Mesenchymal stem cell (in vitro differentiated cells and primary cell): ENCODE data around the gene HOXC4. TPM values are rescaled to one million over a fixed set of nuclear protein-coding genes. Genes with fewer than 3 reads are reported as not detected.
"Not testable (repeated sequence)": the region's sequence is repeated elsewhere in the genome, so short reads cannot be mapped to it uniquely, and the experiment has no call there.

Source experiments
- DNase-seq: peaks from one replicate; pipeline ENCODE4 v3.0.0-alpha.2; 2013
- H2AFZ ChIP-seq: one replicate; pipeline ENCODE4 v1.6.1; 2013; ENCODE audit warnings: low read depth, mild to moderate bottlenecking, control low read depth, inconsistent platforms, low read length, moderate library complexity
- H2AK5ac ChIP-seq: 2 replicates; pipeline ENCODE4 v1.6.1; 2013; ENCODE audit warnings: low read length, moderate library complexity, mild to moderate bottlenecking, inconsistent platforms; ENCODE audit not compliant: severe bottlenecking
- H2BK120ac ChIP-seq: one replicate; pipeline ENCODE4 v1.6.1; 2013; ENCODE audit warnings: low read depth, mild to moderate bottlenecking, inconsistent platforms, low read length, moderate library complexity
- H2BK12ac ChIP-seq, 2 experiments: one replicate each; pipeline ENCODE4 v1.6.1; 2013; ENCODE audit warnings: inconsistent platforms in 2 of 2, low read length in 2 of 2, mild to moderate bottlenecking in 2 of 2, moderate library complexity in 2 of 2, control low read depth in 1 of 2
- H2BK15ac ChIP-seq: one replicate; pipeline ENCODE4 v1.6.1; 2013; ENCODE audit warnings: mild to moderate bottlenecking, low read depth, inconsistent platforms; ENCODE audit not compliant: poor library complexity, severe bottlenecking
- H2BK5ac ChIP-seq: 2 replicates; pipeline ENCODE4 v1.6.1; 2013; ENCODE audit warnings: low read depth, mild to moderate bottlenecking, low read length, control low read depth, inconsistent platforms; ENCODE audit not compliant: poor library complexity, severe bottlenecking
- H3K14ac ChIP-seq, 2 experiments: one replicate each; pipeline ENCODE4 v1.6.1; 2013; ENCODE audit warnings: inconsistent platforms in 2 of 2, low read length in 2 of 2, control low read depth in 1 of 2, mild to moderate bottlenecking in 1 of 2, moderate library complexity in 1 of 2
- H3K18ac ChIP-seq, 2 experiments: one replicate each; pipeline ENCODE4 v1.6.1; 2013; ENCODE audit warnings: inconsistent platforms in 2 of 2, low read length in 2 of 2, control low read depth in 1 of 2, low read depth in 1 of 2, mild to moderate bottlenecking in 1 of 2
- H3K23ac ChIP-seq, 2 experiments: one replicate each; pipeline ENCODE4 v1.6.1; 2013; ENCODE audit warnings: inconsistent platforms in 2 of 2, low read length in 2 of 2, mild to moderate bottlenecking in 2 of 2, moderate library complexity in 2 of 2, control low read depth in 1 of 2
- H3K27ac ChIP-seq: 2 replicates; pipeline ENCODE4 v1.5.1; 2013; ENCODE audit warnings: mild to moderate bottlenecking, moderate library complexity, low read length, control low read depth, inconsistent platforms; ENCODE audit not compliant: poor library complexity, severe bottlenecking
- H3K27me3 ChIP-seq, 2 experiments: 2 replicates each; pipeline versions ENCODE4 v1.6.1 to v1.7.0; 2013; ENCODE audit warnings: low read length in 2 of 2, mild to moderate bottlenecking in 2 of 2, moderate library complexity in 2 of 2, control low read depth in 1 of 2, inconsistent platforms in 1 of 2; ENCODE audit not compliant: control insufficient read depth in 1 of 2, insufficient read depth in 1 of 2
- H3K36me3 ChIP-seq, 2 experiments: 2 replicates each; pipeline versions ENCODE4 v1.6.1 to v1.7.0; 2013; ENCODE audit warnings: low read length in 2 of 2, control low read depth in 1 of 2, inconsistent platforms in 1 of 2, low read depth in 1 of 2, mild to moderate bottlenecking in 1 of 2; ENCODE audit not compliant: insufficient read depth in 2 of 2, control insufficient read depth in 1 of 2
- H3K4ac ChIP-seq, 2 experiments: one replicate each; pipeline ENCODE4 v1.6.1; 2013; ENCODE audit warnings: inconsistent platforms in 2 of 2, low read length in 2 of 2, mild to moderate bottlenecking in 2 of 2, moderate library complexity in 2 of 2, control low read depth in 1 of 2, low read depth in 1 of 2
- H3K4me1 ChIP-seq: 2 replicates; pipeline ENCODE4 v1.6.1; 2013; ENCODE audit warnings: low read depth, low read length, control low read depth; ENCODE audit not compliant: control insufficient read depth, insufficient read depth
- H3K4me2 ChIP-seq: 2 replicates; pipeline ENCODE4 v1.6.1; 2013; ENCODE audit warnings: low read length, mild to moderate bottlenecking, inconsistent platforms; ENCODE audit not compliant: poor library complexity, severe bottlenecking
- H3K4me3 ChIP-seq, 2 experiments: 2 replicates each; pipeline versions ENCODE4 v1.5.1 to v1.7.0; 2013; ENCODE audit warnings: low read length in 2 of 2, mild to moderate bottlenecking in 2 of 2, control low read depth in 1 of 2, low read depth in 1 of 2; ENCODE audit not compliant: insufficient read depth in 1 of 2
- H3K79me1 ChIP-seq: replicated peaks from 2 replicates; pipeline ENCODE4 v1.6.1; 2013; ENCODE audit warnings: mild to moderate bottlenecking, control low read depth, low read length, inconsistent platforms; ENCODE audit not compliant: poor library complexity, severe bottlenecking
- H3K9ac ChIP-seq: 2 replicates; pipeline ENCODE4 v1.7.0; 2013; ENCODE audit warnings: mild to moderate bottlenecking, low read length, moderate library complexity
- H3K9me3 ChIP-seq: 2 replicates; pipeline ENCODE4 v1.7.0; 2013; ENCODE audit warnings: mild to moderate bottlenecking, low read length; ENCODE audit not compliant: control insufficient read depth
- H4K8ac ChIP-seq: one replicate; pipeline ENCODE4 v1.6.1; 2013; ENCODE audit warnings: inconsistent platforms, mild to moderate bottlenecking, low read length, moderate library complexity
- H4K91ac ChIP-seq: one replicate; pipeline ENCODE4 v1.6.1; 2013; ENCODE audit warnings: mild to moderate bottlenecking, low read length, inconsistent platforms
- WGBS: methylation state at CpG from one replicate; pipeline ENCODE4 v1.1.7; 2013; ENCODE audit warnings: mixed read lengths; 5-methylcytosine and 5-hydroxymethylcytosine counted together
- small RNA-seq: library from polyadenylated mRNA; stranded (forward); fragments of <200 nt; extraction: miRNeasy Mini kit (QIAGEN cat#:217004); gene quantifications from one replicate; pipeline ENCODE3, GENCODE V24; 2013; ENCODE audit warnings: low read depth

HOXC4 gene

GRCh38 chr12:54102223-54102622 is 48.6 kb downstream of the HOXC4 start:
- 44% methylated on average over 5 of the region's 6 CpGs for WGBS
- not testable (repeated sequence) for H4K8ac ChIP-seq, H3K9ac ChIP-seq, H3K9me3 ChIP-seq, H3K23ac ChIP-seq, DNase-seq, H3K4me1 ChIP-seq, H2BK5ac ChIP-seq, H3K18ac ChIP-seq, H2AK5ac ChIP-seq, H2AFZ ChIP-seq, H2BK12ac ChIP-seq, H3K27ac ChIP-seq, H3K79me1 ChIP-seq, H4K91ac ChIP-seq, H2BK120ac ChIP-seq, H3K4me3 ChIP-seq, H3K4me2 ChIP-seq, H3K4ac ChIP-seq, H3K36me3 ChIP-seq, H2BK15ac ChIP-seq, H3K14ac ChIP-seq
- peaks cover 0 to 18% of the 10 kb centered on the region in 2 experiments for H3K27me3 ChIP-seq

- H2BK5ac ChIP-seq, H3K23ac ChIP-seq, H4K8ac ChIP-seq, H2BK15ac ChIP-seq, H2BK120ac ChIP-seq, H3K9ac ChIP-seq, H2BK12ac ChIP-seq, H3K36me3 ChIP-seq, H4K91ac ChIP-seq, H3K4ac ChIP-seq, H3K14ac ChIP-seq, H3K79me1 ChIP-seq, H2AFZ ChIP-seq, H3K4me1 ChIP-seq, DNase-seq, H3K18ac ChIP-seq, H3K9me3 ChIP-seq, H3K27ac ChIP-seq, H3K4me3 ChIP-seq, H3K4me2 ChIP-seq, H2AK5ac ChIP-seq: not testable (repeated sequence)
- peaks cover 3 to 29% of the 10 kb centered on the region in 2 experiments for H3K27me3 ChIP-seq
- no CpG with 5 or more reads among the region's 1 CpG for WGBS
Observed at GRCh38 chr12:54103827-54104226, 50.2 kb downstream of the HOXC4 start.

Small RNA genes lying within 50 kb of the gene (small RNA-seq; reads per million reads assigned to genes)
- gene HOXC5 (not detected), gene MIR615 (592 reads per million, percentile 96 among the genes with 10 or more reads in this experiment), gene RF00019 (not detected)
